Ramos (cell line): ENCODE results near the gene PLEKHH1.
"Not testable (repeated sequence)": the region's sequence is repeated elsewhere in the genome, so short reads cannot be mapped to it uniquely, and the experiment has no call there.

Source experiments
- in situ Hi-C: fragments of 300-500 bp; cut with MboI; formaldehyde crosslinking; loops from one replicate; pipeline ENCODE4 v1.14.3; 2022; ENCODE audit warnings: low sequenced_read_pairs; ENCODE audit not compliant: unreplicated experiment

Gene PLEKHH1

DNA sequence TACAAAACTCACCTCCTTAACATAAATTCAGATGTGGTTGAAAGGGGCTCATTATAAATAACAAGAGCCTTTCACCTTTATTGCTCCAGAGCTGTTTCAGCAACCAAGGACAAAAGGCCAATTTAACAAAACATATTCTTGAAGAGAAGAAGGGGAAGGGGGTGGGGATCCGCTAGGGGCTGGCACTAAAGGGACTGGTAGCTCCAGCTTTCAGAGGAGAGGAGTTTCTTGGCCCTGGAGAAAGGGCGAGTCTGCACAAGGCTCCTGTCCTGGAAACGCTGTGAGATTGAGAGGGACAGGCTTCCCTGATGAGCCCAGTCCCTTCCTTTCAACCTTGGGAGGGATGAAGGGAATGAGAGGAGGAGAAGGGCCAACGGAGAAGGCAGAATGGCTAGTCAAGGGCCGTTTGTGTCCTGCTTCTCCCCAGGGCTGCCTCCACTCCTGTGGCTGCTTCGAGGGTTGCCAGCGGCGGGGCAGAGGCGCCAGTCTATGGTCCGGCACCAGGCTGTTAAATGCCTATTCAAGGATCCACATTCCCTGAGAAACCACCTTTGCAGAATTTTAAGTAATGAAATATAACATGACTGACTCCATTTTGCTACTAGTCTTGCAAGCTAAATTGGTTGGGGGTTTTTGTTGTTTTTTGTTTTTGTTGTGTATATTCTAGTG, 76.7 kb downstream of the PLEKHH1 start:
- in situ Hi-C loops = loop anchor here (25.0 kb wide), 1 partner anchor 1203 kb away; no protein-coding TSS in a partner anchor

DNA sequence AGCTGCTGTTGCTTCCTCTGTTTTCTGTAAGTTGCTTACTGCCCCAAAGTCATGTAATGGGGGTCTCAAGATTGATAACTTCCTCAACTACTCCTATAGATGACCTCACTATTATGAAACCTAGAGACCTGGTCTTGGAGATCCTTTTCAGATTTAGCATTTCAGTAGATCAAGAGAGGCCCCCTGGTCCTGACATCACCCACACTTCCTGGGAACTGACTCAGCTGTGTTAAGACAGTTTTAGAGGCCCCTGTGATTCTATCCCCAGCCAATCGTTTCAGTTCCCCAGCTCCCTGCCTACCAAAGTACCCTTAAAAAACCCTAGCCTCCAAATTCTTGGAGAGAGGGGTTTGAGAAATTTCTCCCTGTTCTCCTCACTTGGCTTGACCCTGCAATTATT, 77.4 kb downstream of the PLEKHH1 start:
- in situ Hi-C loops = loop anchor here (25.0 kb wide), 1 partner anchor 1202 kb away; no protein-coding TSS in a partner anchor

DNA sequence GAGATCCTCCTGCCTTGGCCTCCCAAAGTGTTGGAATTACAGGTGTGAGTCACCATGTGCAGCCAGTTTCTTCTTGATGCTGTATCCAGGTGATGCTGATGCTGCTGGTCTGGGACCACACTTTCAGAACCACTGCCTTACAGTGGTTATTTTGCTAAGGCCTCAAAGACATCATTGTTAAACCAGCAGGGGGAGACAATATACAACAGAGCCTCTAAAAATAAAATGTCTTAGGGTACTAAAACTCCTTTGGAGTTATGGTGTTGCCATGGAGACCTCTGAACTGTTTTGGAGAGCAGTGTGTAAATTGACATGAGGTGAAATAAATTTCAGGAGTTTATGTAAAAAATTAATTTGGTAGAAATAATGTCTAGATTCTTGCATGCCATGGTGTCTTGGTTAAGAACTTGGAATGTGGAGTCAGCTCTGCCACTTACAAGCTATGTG, 85.5 kb downstream of the PLEKHH1 start:
- in situ Hi-C loops = loop anchor here (25.0 kb wide), 1 partner anchor 1194 kb away; no protein-coding TSS in a partner anchor

DNA sequence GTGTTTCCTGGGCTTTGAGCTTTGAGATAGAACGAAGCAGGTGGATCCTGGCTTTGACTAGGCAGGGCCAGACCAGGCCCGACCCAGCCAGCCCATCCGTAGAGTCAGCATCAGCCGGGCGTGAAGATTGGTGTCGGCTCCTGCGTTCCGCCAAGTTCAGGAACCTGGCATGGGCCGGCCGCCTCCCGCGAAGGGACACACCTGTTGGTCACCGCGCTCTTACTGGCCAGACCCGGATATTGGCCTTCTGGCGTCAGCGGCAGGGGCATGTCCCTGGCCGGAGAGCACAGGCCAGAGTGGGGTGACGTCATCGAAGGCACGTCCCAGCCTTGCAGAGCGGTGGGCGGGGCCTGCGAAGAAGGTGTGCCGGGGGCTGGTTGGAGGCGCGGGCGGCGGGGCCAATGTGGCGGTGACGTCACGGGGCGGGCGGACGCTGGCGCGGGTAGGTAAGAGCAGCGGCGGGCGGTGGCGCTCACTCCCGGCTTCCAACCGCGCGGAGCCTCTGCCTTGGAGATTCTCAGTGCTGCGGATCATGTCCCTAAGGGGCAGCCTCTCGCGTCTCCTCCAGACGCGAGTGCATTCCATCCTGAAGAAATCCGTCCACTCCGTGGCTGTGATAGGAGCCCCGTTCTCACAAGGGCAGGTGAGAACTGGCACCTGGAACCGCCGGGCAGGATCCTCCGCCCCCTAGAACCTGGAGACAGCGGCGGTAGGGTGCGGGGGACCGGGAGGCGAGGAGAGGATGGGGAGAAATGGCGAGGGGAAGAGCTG, 86.5 kb downstream of the PLEKHH1 start, which contains the start of gene ARG2:
Gene ARG2, plus strand, starts transcription at position 475 of the 771 bp plus-strand sequence. Its CDS starts 58 bp downstream, at position 533.
- in situ Hi-C loops = loop anchor here (25.0 kb wide), 1 partner anchor 1193 kb away; no protein-coding TSS in a partner anchor

DNA sequence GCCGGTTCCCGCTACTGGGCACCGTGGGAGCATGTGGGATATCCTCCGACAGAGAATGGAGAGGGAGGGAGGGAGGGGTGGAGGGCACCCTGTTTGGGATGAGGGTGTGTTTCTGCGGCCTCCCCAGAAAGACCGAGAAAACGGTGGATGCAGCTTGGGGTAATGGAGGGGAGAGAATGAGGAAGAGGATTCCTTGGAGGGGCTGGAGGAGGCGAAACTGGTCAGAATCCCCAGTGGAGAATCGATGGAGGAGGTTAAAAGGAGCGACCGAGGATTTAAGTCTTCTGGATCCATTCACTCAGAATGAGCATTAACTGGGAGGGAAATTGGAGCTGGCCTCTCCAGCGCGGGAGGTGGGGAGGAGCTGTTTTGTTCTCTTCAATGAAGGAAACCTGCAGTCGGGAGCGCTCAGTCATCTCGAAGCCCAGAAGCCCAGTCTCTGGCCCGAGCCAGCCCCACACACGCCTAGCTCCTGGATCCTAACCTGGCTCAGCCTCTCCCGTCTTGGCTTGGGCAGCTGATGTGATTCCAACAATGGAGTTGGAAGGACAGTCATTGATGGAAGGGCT, 87.2 kb downstream of the PLEKHH1 start:
- in situ Hi-C loops = loop anchor here (25.0 kb wide), 1 partner anchor 1192 kb away; no protein-coding TSS in a partner anchor

DNA sequence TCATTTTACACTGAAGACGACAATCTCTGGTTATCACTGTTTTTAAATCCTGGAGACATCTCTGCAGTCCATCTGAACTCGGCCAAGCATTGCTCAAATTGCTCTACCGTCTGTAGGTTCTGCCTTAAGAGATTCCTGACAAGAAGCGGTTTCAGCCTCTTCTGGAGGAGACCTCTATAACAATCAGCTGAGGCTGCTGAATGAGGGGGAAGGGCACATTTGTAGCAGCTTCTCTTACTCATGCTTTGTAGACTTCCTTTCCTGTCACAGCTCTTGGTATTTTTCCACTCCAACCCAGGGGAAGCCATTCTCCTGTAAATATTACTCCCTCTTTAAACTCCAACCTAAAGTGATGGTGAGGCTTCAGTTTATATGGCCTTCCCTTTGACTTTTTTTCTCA, 89.6 kb downstream of the PLEKHH1 start:
- in situ Hi-C loops = loop anchor here (25.0 kb wide), 1 partner anchor 1190 kb away; no protein-coding TSS in a partner anchor

DNA sequence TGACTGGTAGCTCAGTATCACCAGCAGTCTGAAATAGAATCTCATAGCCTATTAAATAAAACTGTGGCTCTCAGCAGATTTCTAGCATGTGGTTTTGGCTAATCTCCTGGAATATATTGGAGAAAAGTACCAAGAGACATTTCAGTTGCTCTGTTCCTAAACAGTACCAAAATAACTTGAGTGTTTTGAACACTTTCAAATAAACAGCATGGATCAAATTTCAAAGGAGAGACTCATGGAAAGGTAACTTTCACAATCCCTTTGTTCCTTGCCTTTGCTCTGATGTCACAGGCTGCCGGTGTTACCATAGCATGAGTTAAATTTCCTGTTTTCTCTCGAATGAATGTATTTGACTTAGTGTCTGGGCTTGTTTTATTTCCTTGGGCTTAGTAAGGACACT, 90.0 kb downstream of the PLEKHH1 start:
- in situ Hi-C loops = loop anchor here (25.0 kb wide), 1 partner anchor 1189 kb away; no protein-coding TSS in a partner anchor

DNA sequence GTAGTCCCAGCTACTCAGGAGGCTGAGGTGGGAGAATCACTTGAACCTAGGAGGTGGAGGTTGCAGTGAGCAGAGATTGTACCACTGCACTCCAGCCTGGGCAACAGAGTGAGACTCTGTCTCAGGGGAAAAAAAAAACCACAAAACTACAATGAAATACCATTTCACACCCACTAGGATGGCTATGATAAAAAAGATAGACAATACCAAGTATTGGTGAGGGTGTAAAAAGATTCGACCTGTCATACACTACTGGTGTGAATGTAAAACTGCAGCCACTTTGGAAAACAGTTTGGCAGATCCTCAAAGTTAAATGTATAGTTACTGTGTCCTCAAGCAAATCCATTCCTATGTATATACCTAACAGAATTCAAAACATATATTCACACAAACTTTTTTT, 93.0 kb downstream of the PLEKHH1 start:
- in situ Hi-C loops = not testable (repeated sequence)

DNA sequence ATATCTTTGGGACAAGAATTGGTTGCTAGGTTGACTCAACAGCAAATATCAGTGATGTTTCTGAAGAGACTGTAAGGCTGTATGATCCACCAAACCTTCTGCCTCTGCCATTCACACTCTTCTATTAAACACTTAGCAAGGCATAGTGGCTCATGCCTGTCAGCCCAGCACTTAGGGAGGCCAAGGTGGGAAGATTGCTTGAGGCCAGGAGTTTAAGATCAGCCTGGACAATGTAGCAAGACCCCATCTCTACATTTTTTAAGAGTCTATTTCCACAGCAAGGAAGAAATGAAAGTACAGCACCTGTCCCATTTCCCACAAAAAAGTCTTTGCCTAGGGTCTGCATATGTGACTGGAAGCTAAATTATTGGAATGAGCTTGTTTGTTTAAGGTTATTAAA, 94.4 kb downstream of the PLEKHH1 start:
- in situ Hi-C loops = no loop called here

DNA sequence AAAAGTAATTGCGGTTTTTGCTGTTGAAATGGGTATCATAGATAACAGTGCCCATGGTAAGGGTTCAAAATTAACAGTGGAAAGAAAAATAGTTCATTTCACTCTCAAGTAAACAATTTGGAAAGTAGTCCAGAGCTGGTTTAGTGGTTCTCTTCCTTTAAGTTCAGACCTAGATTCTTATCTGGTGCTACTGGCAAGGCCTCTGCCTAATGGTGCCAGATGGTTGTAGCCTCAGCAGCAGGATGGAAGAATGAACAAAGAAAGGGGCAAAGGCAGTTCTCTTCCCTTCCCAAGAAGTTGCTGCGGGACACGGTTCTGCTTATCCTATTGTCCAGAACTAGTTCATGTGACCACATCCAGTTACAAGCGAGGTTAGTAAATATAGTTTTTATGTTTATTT, 97.1 kb downstream of the PLEKHH1 start:
- in situ Hi-C loops = no loop called here

DNA sequence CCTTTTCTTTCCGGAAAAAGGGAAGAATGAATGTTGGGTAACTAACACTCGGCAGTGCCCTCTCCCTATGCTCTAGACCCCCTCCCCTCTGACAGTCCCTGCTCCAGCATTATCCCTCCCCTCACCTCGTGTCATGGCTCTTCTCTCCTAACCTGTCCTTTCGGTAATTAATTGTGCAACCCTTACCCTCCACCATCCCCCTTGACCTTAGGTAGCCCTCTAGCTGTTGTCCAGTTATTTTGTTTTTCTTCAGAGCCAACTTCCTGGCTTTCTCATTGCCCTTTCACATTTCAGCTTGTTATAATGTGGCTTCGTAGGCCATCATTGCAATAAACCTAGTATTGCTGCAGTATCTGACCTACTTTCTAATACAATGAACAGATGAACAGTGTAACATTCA, 97.8 kb downstream of the PLEKHH1 start:
- in situ Hi-C loops = no loop called here

DNA sequence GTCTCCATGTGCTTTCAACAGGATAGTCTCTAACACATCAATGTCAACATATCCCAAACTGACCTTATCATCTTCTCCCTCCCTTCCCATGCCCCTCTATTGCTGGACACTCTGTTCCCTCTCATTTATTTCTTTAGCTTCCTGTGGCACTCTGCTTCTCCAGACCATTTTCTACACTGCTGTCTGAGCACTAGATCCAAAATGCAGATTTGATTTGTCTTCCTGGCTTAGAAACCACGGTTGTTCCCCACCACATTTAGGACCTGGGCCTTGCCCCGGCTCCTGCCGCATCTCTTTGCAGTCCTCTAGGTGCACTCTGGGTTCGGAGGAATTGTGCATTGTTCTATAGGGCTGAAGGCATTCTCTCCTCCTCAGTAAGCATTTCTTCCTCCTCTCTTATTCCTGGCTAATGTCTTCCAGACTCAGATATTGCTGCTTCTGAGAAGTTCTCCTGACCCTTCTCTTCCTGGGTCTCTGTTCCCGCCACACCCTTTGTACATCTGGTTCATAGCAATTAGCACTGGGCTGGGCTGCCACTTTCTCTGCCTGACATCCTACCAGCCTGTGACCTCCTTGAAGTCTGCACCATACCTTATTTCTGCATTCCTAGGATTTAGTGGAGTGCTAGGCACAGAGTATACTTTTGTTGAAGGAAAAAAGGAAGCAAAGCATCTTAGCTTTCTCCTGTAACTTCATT, 100.5 kb downstream of the PLEKHH1 start:
- in situ Hi-C loops = no loop called here

DNA sequence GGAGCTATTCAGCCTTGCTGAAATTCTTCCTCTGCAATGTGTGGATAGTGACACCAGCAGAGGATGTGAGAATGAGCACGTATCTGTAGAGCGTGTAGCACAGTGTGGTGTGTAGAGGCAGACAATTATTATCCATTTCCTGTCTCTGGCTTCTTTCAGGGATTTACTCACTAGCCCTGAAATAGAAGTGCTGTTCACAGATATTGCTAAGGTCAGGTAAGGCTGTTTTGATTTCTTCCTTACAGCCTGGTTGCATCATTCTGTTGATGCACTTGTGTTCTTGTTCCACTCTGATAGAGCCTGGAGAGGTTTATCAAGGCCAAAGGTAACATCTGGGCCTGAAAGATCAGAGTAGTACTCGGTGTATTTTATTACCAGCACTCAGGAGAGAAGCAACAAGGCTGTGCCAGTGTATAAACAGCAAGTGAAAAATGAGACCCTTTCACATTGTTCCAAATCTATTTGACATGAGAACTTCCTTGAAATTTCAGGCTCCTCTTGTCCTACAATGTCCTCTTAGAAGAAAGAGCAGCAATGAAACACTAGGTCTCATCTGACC, 103.3 kb downstream of the PLEKHH1 start:
- in situ Hi-C loops = no loop called here

DNA sequence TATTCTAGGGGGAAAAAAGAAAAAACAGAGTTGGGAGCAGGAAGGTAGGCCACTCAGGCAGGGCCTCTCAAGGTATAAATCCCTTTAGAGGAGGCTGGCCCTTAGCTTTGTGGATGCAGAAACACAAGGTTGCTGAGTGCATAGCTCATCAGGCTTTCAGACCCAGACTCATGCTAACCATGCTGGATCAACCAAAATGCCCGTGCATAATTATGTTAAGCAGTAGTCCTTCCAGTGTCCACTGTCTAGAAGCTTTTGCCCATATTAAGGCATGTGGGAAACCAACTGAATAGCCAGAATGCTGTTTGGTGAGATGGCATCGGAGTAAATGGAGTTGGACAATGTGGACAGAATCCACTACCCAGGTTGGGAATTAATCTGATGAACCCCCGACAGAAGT, 105.6 kb downstream of the PLEKHH1 start:
- in situ Hi-C loops = no loop called here
